DOHH2 (cell line): Measurements from ENCODE around the gene TSPO.

Experiments used
- H3F3A ChIP-seq: fragments of 200-600 bp; sonication (generic), shearing (Covaris generic); 2 replicates; pipeline ENCODE4 v1.6.0; 2016; ENCODE audit warnings: antibody characterized with exemption, mild to moderate bottlenecking; ENCODE audit not compliant: control insufficient read depth, insufficient read depth
- H3K27ac ChIP-seq: fragments of 200-600 bp; sonication (generic); 2 replicates; pipeline ENCODE4 v1.5.1; 2014; ENCODE audit warnings: low read depth, mild to moderate bottlenecking, low read length, moderate library complexity
- H3K27me3 ChIP-seq: fragments of 200-600 bp; sonication (generic); 2 replicates; pipeline ENCODE4 v1.6.1; 2014; ENCODE audit warnings: mild to moderate bottlenecking, low read length, mixed read lengths; ENCODE audit not compliant: control insufficient read depth
- H3K36me3 ChIP-seq: fragments of 200-600 bp; sonication (generic); 2 replicates; pipeline ENCODE4 v1.6.1; 2014; ENCODE audit warnings: mild to moderate bottlenecking, low read length, moderate library complexity, mixed read lengths; ENCODE audit not compliant: control insufficient read depth
- H3K4me1 ChIP-seq: fragments of 200-600 bp; sonication (generic); 2 replicates; pipeline ENCODE4 v1.6.1; 2014; ENCODE audit warnings: mild to moderate bottlenecking, low read length, mixed read lengths; ENCODE audit not compliant: control insufficient read depth
- H3K4me2 ChIP-seq: fragments of 200-600 bp; sonication (generic); 2 replicates; pipeline ENCODE4 v1.6.0; 2014; ENCODE audit warnings: mild to moderate bottlenecking, low read length, moderate library complexity
- H3K4me3 ChIP-seq: fragments of 200-600 bp; sonication (generic); 2 replicates; pipeline ENCODE4 v1.5.1; 2014; ENCODE audit warnings: mild to moderate bottlenecking, low read length, mixed read lengths
- H3K79me2 ChIP-seq: fragments of 200-600 bp; sonication (generic); 2 replicates; pipeline ENCODE4 v1.6.1; 2014; ENCODE audit warnings: mild to moderate bottlenecking, low read length, mixed read lengths; ENCODE audit not compliant: control insufficient read depth
- H3K9me2 ChIP-seq: fragments of 200-600 bp; sonication (generic); replicated peaks from 2 replicates; pipeline ENCODE4 v1.6.1; 2014; ENCODE audit warnings: mild to moderate bottlenecking, low read length, mixed read lengths; ENCODE audit not compliant: control insufficient read depth
- H3K9me3 ChIP-seq: fragments of 200-600 bp; sonication (generic); 2 replicates; pipeline ENCODE4 v1.6.1; 2014; ENCODE audit warnings: antibody characterized with exemption, low read length, mixed read lengths; ENCODE audit not compliant: control insufficient read depth, insufficient read depth
- H4K20me1 ChIP-seq: fragments of 200-600 bp; sonication (generic); 2 replicates; pipeline ENCODE4 v1.6.0; 2014; ENCODE audit warnings: low read depth, mild to moderate bottlenecking, antibody characterized with exemption, low read length, moderate library complexity; ENCODE audit not compliant: control insufficient read depth, insufficient read depth
- EZH2phosphoT487 ChIP-seq: fragments of 200-600 bp; sonication (generic); IDR thresholded peaks from 2 replicates; pipeline ENCODE4 v1.6.1; 2017; ENCODE audit warnings: borderline replicate concordance, mild to moderate bottlenecking, antibody characterized with exemption, low read length, moderate library complexity, mixed read lengths
- TF ChIP-seq, protein P1 (sequence below): fragments of 200-600 bp; sonication (generic); IDR thresholded peaks from one replicate; pipeline ENCODE4 v1.5.1; 2014; ENCODE audit warnings: antibody characterized with exemption, mild to moderate bottlenecking, low read depth, low read length; ENCODE audit not compliant: poor library complexity, severe bottlenecking

TSPO gene

DNA sequence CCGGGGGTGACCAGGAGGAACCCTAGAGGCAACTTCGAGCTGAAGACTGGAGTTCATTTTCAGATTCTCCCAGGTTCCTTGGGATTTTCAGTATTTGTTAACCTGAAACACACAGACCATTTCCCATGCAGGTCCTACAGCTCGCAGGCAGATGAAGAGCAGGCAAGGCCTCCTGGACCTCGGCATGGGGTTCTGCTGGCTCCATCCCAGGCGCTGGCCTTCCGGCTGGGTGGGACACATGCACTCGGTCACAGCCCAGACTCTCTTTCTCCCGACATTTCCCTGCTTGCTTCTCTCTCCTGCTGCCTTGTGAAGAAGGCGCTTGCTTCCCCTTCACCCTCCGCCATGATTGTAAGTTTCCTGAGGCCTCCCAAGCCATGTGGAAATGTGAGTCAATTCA is 51.0 kb downstream of the TSPO start:
- H3K4me3 ChIP-seq = no peak overlapping the region
- H3K9me3 ChIP-seq = no peaks in the 10 kb centered on the region
- H3K4me2 ChIP-seq = no peak overlapping the region
- no peaks in the 10 kb centered on the region for H3K27me3 ChIP-seq
- no peaks in the 10 kb centered on the region for H3K9me2 ChIP-seq
- H3K79me2 ChIP-seq = no peaks in the 10 kb centered on the region
- no peak overlapping the region for H3K27ac ChIP-seq
- no peaks in the 10 kb centered on the region for H3K36me3 ChIP-seq
- no peaks in the 10 kb centered on the region for H4K20me1 ChIP-seq
- H3K4me1 ChIP-seq = no peaks in the 10 kb centered on the region
- TF ChIP-seq EZH2phosphoT487 = no peak
- TF ChIP-seq, protein P1, sequence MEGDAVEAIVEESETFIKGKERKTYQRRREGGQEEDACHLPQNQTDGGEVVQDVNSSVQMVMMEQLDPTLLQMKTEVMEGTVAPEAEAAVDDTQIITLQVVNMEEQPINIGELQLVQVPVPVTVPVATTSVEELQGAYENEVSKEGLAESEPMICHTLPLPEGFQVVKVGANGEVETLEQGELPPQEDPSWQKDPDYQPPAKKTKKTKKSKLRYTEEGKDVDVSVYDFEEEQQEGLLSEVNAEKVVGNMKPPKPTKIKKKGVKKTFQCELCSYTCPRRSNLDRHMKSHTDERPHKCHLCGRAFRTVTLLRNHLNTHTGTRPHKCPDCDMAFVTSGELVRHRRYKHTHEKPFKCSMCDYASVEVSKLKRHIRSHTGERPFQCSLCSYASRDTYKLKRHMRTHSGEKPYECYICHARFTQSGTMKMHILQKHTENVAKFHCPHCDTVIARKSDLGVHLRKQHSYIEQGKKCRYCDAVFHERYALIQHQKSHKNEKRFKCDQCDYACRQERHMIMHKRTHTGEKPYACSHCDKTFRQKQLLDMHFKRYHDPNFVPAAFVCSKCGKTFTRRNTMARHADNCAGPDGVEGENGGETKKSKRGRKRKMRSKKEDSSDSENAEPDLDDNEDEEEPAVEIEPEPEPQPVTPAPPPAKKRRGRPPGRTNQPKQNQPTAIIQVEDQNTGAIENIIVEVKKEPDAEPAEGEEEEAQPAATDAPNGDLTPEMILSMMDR = no peak
- no peaks in the 10 kb centered on the region for H3F3A ChIP-seq

DNA sequence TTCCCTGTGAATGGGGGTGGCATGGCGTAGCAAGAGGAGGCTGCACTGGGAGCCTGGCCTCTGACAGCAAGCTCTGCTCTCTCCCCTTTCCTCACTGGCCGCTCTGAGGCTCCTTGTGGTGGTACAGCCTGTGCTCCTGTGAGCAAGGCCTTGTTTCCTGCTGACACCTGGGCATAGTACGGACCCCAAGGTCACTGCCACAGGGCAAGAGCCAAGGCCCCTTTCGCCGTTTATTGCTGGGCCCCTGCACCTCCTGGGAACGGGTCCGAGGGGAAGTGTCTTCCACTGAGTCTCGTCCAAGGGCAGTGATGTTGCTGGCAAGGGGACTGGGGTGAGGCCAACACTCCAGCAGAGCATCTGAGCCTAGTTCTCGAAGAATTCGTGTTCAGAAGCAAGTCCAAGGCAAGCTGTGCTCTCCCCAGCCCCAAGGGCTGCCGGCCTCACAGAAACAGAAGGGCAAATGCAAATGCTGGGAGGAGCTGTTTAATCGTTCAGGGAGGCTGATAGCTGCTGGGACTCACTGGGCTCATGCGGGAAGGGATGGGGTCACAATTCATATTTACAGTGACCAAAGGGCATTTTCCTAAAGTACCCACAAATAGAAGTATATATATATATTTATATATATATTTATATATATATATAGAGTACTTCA is 51.5 kb downstream of the TSPO start:
- H3K79me2 ChIP-seq = no peaks in the 10 kb centered on the region
- no peaks in the 10 kb centered on the region for H3K27me3 ChIP-seq
- H3K4me3 ChIP-seq = no peak overlapping the region
- H3K4me2 ChIP-seq = no peak overlapping the region
- TF ChIP-seq, protein P1 = no peak
- TF ChIP-seq EZH2phosphoT487 = no peak
- H3K27ac ChIP-seq = no peak overlapping the region
- no peaks in the 10 kb centered on the region for H3K9me2 ChIP-seq
- no peaks in the 10 kb centered on the region for H3K4me1 ChIP-seq
- H3F3A ChIP-seq = no peaks in the 10 kb centered on the region
- H3K36me3 ChIP-seq = no peaks in the 10 kb centered on the region
- no peaks in the 10 kb centered on the region for H4K20me1 ChIP-seq
- no peaks in the 10 kb centered on the region for H3K9me3 ChIP-seq

DNA sequence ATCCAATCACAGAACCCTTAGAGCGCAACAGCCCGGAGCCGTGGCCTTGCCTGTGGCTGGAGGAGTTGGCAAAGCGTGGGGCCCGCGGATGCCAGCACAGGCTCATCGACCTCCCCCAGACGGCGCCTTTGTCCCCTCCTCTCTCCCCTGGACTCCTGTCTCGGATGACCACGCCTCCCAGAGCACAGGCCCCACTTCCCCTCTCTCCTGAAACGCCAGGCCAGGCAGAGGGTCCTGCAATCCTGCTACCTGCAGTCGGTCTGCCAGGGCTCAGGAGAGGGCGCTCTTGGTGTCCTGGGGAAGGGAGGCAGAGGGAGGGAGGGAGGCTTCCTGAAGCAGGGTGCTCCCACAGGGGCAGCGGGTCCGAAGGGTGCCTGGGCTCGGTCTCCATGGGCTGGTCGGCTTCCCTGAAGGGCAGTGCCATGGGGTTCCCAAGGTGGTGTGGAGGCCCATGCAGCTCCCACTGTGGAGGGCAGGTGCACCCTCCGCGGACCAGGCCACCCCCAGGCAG is 52.2 kb downstream of the TSPO start:
- H3K36me3 ChIP-seq = no peaks in the 10 kb centered on the region
- TF ChIP-seq, protein P1 = no peak
- TF ChIP-seq EZH2phosphoT487 = no peak
- H3K9me3 ChIP-seq = no peaks in the 10 kb centered on the region
- H3K27ac ChIP-seq = no peak overlapping the region
- H3K4me1 ChIP-seq = no peaks in the 10 kb centered on the region
- H3K4me2 ChIP-seq = no peak overlapping the region
- no peaks in the 10 kb centered on the region for H3K27me3 ChIP-seq
- H3F3A ChIP-seq = no peaks in the 10 kb centered on the region
- no peaks in the 10 kb centered on the region for H4K20me1 ChIP-seq
- no peaks in the 10 kb centered on the region for H3K9me2 ChIP-seq
- no peaks in the 10 kb centered on the region for H3K79me2 ChIP-seq
- H3K4me3 ChIP-seq = no peak overlapping the region
